Smooth muscle cell of the brain vasculature (primary cell): ENCODE results near the gene FGD5.

Source experiments
- DNase-seq: peaks from one replicate; pipeline ENCODE4 v3.0.0-alpha.2; 2012; ENCODE audit warnings: low read depth, low spot score

FGD5 gene

GRCh38 chr3:14848906-14849305 is 30.1 kb downstream of the FGD5 start:
- DNase-seq, result no peak

GRCh38 chr3:14849638-14850230 is 31.0 kb downstream of the FGD5 start:
- DNase-seq, result no peak

- DNase-seq, result no peak
These were observed 33.4 kb downstream of the FGD5 start for GRCh38 chr3:14852058-14852594.

- no peak for DNase-seq
These were observed 34.0 kb downstream of the FGD5 start for GRCh38 chr3:14852717-14853116.

GRCh38 chr3:14853271-14853951 is 34.6 kb downstream of the FGD5 start:
- DNase-seq, result no peak

GRCh38 chr3:14857506-14857905 is 38.7 kb downstream of the FGD5 start:
- no peak for DNase-seq

- no peak for DNase-seq
These were observed 39.3 kb downstream of the FGD5 start for GRCh38 chr3:14858105-14858504.

GRCh38 chr3:14859880-14860279 is 41.1 kb downstream of the FGD5 start:
- no peak for DNase-seq

GRCh38 chr3:14861031-14861430 is 42.3 kb downstream of the FGD5 start:
- DNase-seq, result no peak

GRCh38 chr3:14861446-14862302 is 42.9 kb downstream of the FGD5 start:
- DNase-seq, result no peak

- no peak for DNase-seq
These were observed 43.5 kb downstream of the FGD5 start for GRCh38 chr3:14862303-14862660.

GRCh38 chr3:14862661-14863230 is 44.0 kb downstream of the FGD5 start:
- DNase-seq, result no peak

- DNase-seq, result no peak
These were observed 44.8 kb downstream of the FGD5 start for GRCh38 chr3:14863333-14864100.

- DNase-seq, result no peak
These were observed 45.4 kb downstream of the FGD5 start for GRCh38 chr3:14864131-14864530.

- no peak for DNase-seq
These were observed 47.9 kb downstream of the FGD5 start for GRCh38 chr3:14866627-14867026.

GRCh38 chr3:14867936-14868570 is 49.3 kb downstream of the FGD5 start:
- DNase-seq, result no peak

- no peak for DNase-seq
These were observed 51.4 kb downstream of the FGD5 start for GRCh38 chr3:14869917-14870782.

- DNase-seq, result no peak
These were observed 52.0 kb downstream of the FGD5 start for GRCh38 chr3:14870783-14871060.

GRCh38 chr3:14871456-14872200 is 52.9 kb downstream of the FGD5 start:
- DNase-seq, result no peak
